ENCODE results near the gene PRX. TPM values are rescaled to one million over a fixed set of nuclear protein-coding genes. Genes with fewer than 3 reads are reported as not detected.

The PRX gene
- total and polyA plus RNA-seq, 9 of the 15 experiments (the other 6 are each of a cell fraction or from before 2014, with no cell fraction given) = 0.65 to 3.5 (median 1.7) TPM; not detected in 2

GRCh38 chr19:40425450-40426287 is 12.5 kb upstream of the PRX start, which contains the start of gene SERTAD1 (continued):
- TF ChIP-seq HMGN3 (IDR thresholded peaks at IDR 0.05; ENCODE audit: borderline replicate concordance, extremely low read depth, insufficient read length, low read depth, low read length) = peak; percentile 77
- no peak for TF ChIP-seq ZNF586 (CRISPR knock-in tag; conservative IDR thresholded peaks at IDR 0.05)
- peak; percentile 93 for TF ChIP-seq ZBED1 (IDR thresholded peaks at IDR 0.05)
- no peak for TF ChIP-seq PHTF2 (CRISPR knock-in tag; IDR thresholded peaks at IDR 0.05)
- peak; percentile 98 for TF ChIP-seq FOSL1 (tag; conservative IDR thresholded peaks at IDR 0.05)
- no peak for TF ChIP-seq ZNF124 (CRISPR knock-in tag; IDR thresholded peaks at IDR 0.05)
- no peak for TF ChIP-seq MEF2A (IDR thresholded peaks at IDR 0.05; ENCODE audit: control insufficient read depth, low read depth, low read length)
- TF ChIP-seq FOXA1 (IDR thresholded peaks at IDR 0.05; ENCODE audit: borderline replicate concordance) = no peak
- TF ChIP-seq ZMIZ1 (IDR thresholded peaks at IDR 0.05; ENCODE audit: low read depth in 2 of 2, low read length in 2 of 2) = peak in 1 of 2 experiments; percentile 11; a peak in 1 of 4 replicates
- peak; percentile 12; the same call in 1 of the 2 replicates for TF ChIP-seq SOX6 (IDR thresholded peaks at IDR 0.05)
- TF ChIP-seq SLC30A9 (CRISPR knock-in tag; IDR thresholded peaks at IDR 0.05) = no peak
- TF ChIP-seq NR2C1 (IDR thresholded peaks at IDR 0.05) = no peak
- no peak for TF ChIP-seq NR2C1 (tag; IDR thresholded peaks at IDR 0.05)
- TF ChIP-seq SP1 (CRISPR knock-in tag; IDR thresholded peaks at IDR 0.05) = peak; percentile 97
- TF ChIP-seq KHSRP (IDR thresholded peaks at IDR 0.05) = no peak
- peak; percentile 81 for TF ChIP-seq ZFX (CRISPR knock-in tag; IDR thresholded peaks at IDR 0.05)
- no peak for TF ChIP-seq ZNF175 (CRISPR knock-in tag; IDR thresholded peaks at IDR 0.05; ENCODE audit: low read depth)
- peak; percentile 66; the same call in 1 of the 2 replicates for TF ChIP-seq THRB (CRISPR knock-in tag; conservative IDR thresholded peaks at IDR 0.05)
- TF ChIP-seq UBTF (IDR thresholded peaks at IDR 0.05; ENCODE audit: borderline replicate concordance in 1 of 2, low read depth in 2 of 2, low read length in 2 of 2) = peak in 1 of 2 experiments; percentile 80; a peak in 2 of 4 replicates
- no peak for TF ChIP-seq ZNF77 (CRISPR knock-in tag; IDR thresholded peaks at IDR 0.05)
